HUES64 (cell line): ENCODE measurements around the gene CRISP1. TPM values are rescaled to one million over a fixed set of nuclear protein-coding genes. Genes with fewer than 3 reads are reported as not detected.
"Not testable (repeated sequence)": the region's sequence is repeated elsewhere in the genome, so short reads cannot be mapped to it uniquely, and the experiment has no call there.

ENCODE experiments used
- H3K27ac ChIP-seq: 2 replicates; pipeline ENCODE4 v1.7.0; 2013; ENCODE audit warnings: low read depth, low read length, inconsistent platforms
- H3K27me3 ChIP-seq: 2 replicates; pipeline ENCODE4 v1.6.1; 2013; ENCODE audit warnings: mild to moderate bottlenecking, low read length; ENCODE audit not compliant: insufficient read depth
- H3K36me3 ChIP-seq: 2 replicates; pipeline ENCODE4 v1.6.1; 2013; ENCODE audit warnings: mild to moderate bottlenecking, low read length; ENCODE audit not compliant: insufficient read depth
- H3K4me1 ChIP-seq: 2 replicates; pipeline ENCODE4 v1.6.1; 2013; ENCODE audit warnings: mild to moderate bottlenecking, low read length, moderate library complexity; ENCODE audit not compliant: insufficient read depth
- H3K4me3 ChIP-seq: 2 replicates; pipeline ENCODE4 v1.5.1; 2013; ENCODE audit warnings: mild to moderate bottlenecking, low read length, moderate library complexity
- H3K9ac ChIP-seq: 2 replicates; pipeline ENCODE4 v1.6.1; 2013; ENCODE audit warnings: mild to moderate bottlenecking, low read depth, low read length
- H3K9me3 ChIP-seq: 2 replicates; pipeline ENCODE4 v1.6.1; 2013; ENCODE audit warnings: low read depth, low read length; ENCODE audit not compliant: insufficient read depth
- WGBS: fragments of 150-250, 120-280 bp; methylation state at CpG from one replicate; pipeline ENCODE4 v1.1.7; 2013; ENCODE audit warnings: missing lambda C conversion rate; 5-methylcytosine and 5-hydroxymethylcytosine counted together
- polyA plus RNA-seq, 2 experiments: library from polyadenylated mRNA; stranded (reverse); fragments of 50-300 nt; gene quantifications; one replicate each; pipeline ENCODE4 v1.2.3, GENCODE V29; 2013

CRISP1 gene, protein sequence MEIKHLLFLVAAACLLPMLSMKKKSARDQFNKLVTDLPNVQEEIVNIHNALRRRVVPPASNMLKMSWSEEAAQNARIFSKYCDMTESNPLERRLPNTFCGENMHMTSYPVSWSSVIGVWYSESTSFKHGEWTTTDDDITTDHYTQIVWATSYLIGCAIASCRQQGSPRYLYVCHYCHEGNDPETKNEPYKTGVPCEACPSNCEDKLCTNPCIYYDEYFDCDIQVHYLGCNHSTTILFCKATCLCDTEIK
- polyA plus RNA-seq (2013, experiment 1 of 2) = not detected
- polyA plus RNA-seq (2013, experiment 2 of 2) = not detected

DNA sequence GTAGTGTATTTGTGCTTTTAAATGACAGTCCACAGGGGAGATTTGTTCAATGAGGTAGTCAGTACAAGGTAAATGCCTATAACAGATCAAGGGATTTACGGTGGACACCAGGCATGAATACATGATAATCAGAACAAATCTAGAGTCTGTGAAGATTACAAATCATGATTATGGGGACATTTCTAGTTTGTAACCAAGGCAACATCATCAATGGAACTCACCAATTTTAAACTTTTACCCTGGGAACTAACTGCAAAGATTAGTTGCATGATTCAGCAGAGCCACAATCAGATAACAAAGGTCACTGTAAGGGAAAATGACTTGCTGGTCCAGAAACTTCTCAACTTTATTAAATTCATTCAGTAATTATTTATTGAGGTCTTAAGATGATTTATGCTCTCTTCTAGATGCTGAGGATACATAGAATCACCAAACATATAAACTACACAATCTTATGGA, at the start of gene CRISP1:
TSS of gene CRISP1 (minus strand) at position 51 of the 459 bp plus-strand sequence. CDS start 9,135 bp downstream, outside the sequence.
- H3K9ac ChIP-seq = no peak within 1 kb of the TSS
- H3K4me1 ChIP-seq = no peaks in the 10 kb centered on the region
- H3K27ac ChIP-seq = no peak within 1 kb of the TSS
- H3K4me3 ChIP-seq = no peak within 1 kb of the TSS
- H3K36me3 ChIP-seq = no peaks in the 10 kb centered on the region
- WGBS = 85% methylated on average over 1 of the region's 1 CpG
- no peaks in the 10 kb centered on the region for H3K27me3 ChIP-seq
- H3K9me3 ChIP-seq = no peaks in the 10 kb centered on the region

GRCh38 chr6:49915035-49915434, 48.7 kb upstream of the CRISP1 start:
- H3K9ac ChIP-seq = no peak overlapping the region
- H3K27ac ChIP-seq = no peak overlapping the region
- peaks cover 67% of the 10 kb centered on the region for H3K4me1 ChIP-seq
- no peaks in the 10 kb centered on the region for H3K36me3 ChIP-seq
- WGBS = 35% methylated on average over 2 of the region's 3 CpGs
- no peaks in the 10 kb centered on the region for H3K27me3 ChIP-seq
- no peaks in the 10 kb centered on the region for H3K9me3 ChIP-seq
- no peak overlapping the region for H3K4me3 ChIP-seq

GRCh38 chr6:49913636-49914375, 47.5 kb upstream of the CRISP1 start:
- Histone ChIP-seq H3K9ac (no peak overlapping the region), H3K4me1 (peaks cover 69% of the 10 kb centered on the region), H3K4me3 (no peak overlapping the region), H3K27me3 (no peaks in the 10 kb centered on the region), H3K9me3 (no peaks in the 10 kb centered on the region), H3K36me3 (no peaks in the 10 kb centered on the region), H3K27ac (peak overlapping the region; percentile 21; the same call in 1 of the 2 replicates)
- 52% methylated on average over 6 of the region's 6 CpGs for WGBS

GRCh38 chr6:49912196-49912595, 45.9 kb upstream of the CRISP1 start:
- WGBS = 33% methylated on average over 1 of the region's 1 CpG
- peaks cover 71% of the 10 kb centered on the region for H3K4me1 ChIP-seq
- H3K27ac ChIP-seq = peak overlapping the region; percentile 84; the same call in 1 of the 2 replicates
- H3K9me3 ChIP-seq = no peaks in the 10 kb centered on the region
- peak overlapping the region; percentile 28 for H3K4me3 ChIP-seq
- H3K27me3 ChIP-seq = no peaks in the 10 kb centered on the region
- H3K36me3 ChIP-seq = no peaks in the 10 kb centered on the region
- peak overlapping the region; percentile 33; the same call in 1 of the 2 replicates for H3K9ac ChIP-seq

GRCh38 chr6:49911252-49911651, 44.9 kb upstream of the CRISP1 start:
- Histone ChIP-seq H3K4me3 (no peak overlapping the region), H3K4me1 (peaks cover 71% of the 10 kb centered on the region), H3K36me3 (no peaks in the 10 kb centered on the region), H3K27ac (peak overlapping the region; percentile 84; the same call in 1 of the 2 replicates), H3K9ac (peak overlapping the region; percentile 3; the same call in 1 of the 2 replicates), H3K27me3 (no peaks in the 10 kb centered on the region), H3K9me3 (no peaks in the 10 kb centered on the region)
- 56% methylated on average over 2 of the region's 2 CpGs for WGBS

GRCh38 chr6:49909563-49909962, 43.2 kb upstream of the CRISP1 start:
- Histone ChIP-seq H3K4me1 (peaks cover 62% of the 10 kb centered on the region), H3K9ac (no peak overlapping the region), H3K36me3 (no peaks in the 10 kb centered on the region), H3K27ac (no peak overlapping the region), H3K9me3 (no peaks in the 10 kb centered on the region), H3K27me3 (no peaks in the 10 kb centered on the region), H3K4me3 (no peak overlapping the region)
- WGBS = 88% methylated on average over 2 of the region's 2 CpGs

DNA sequence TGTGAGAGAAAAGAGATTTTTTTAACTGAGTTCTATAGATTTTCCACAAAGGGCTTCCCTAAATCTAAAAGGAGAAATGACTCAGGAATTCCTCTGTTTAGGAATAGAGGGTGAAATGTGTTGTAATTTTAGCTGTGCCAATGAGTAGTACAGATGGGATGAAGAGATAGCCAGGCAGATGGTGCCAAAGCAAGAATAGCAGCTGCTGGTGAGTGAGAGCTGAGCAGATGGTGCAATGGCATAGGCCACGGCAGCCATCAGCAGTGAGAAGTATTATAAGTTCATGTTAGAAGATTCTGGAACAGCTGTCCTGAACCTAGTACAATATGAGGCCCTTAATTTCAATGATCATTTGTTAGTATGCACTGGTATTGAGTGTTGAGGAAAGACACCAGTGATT, 40.2 kb upstream of the CRISP1 start:
- H3K4me1 ChIP-seq = peaks cover 41% of the 10 kb centered on the region
- no peak overlapping the region for H3K9ac ChIP-seq
- H3K4me3 ChIP-seq = no peak overlapping the region
- no peaks in the 10 kb centered on the region for H3K27me3 ChIP-seq
- H3K9me3 ChIP-seq = no peaks in the 10 kb centered on the region
- 86% methylated on average over 1 of the region's 1 CpG for WGBS
- H3K27ac ChIP-seq = no peak overlapping the region
- no peaks in the 10 kb centered on the region for H3K36me3 ChIP-seq

DNA sequence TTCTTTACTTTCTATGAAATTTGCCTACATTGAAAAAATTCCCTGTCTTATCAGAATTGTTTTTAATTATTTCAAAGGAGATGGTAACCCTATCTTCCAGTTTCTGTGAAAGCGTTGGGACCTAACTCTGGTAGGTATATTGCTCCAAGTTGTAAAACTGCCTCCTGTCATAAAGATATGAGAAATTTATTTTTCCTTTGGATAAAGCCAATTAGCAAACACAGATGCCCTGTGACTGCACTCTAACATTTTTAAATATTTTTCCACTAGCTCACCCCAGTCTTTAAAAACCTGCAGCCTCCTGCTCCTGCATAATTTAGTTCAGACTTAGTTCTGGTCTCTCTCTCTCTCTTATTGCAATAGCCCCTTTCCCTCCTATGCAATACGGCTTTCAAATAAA, 39.0 kb upstream of the CRISP1 start:
- H3K9me3 ChIP-seq = no peaks in the 10 kb centered on the region
- no peak overlapping the region for H3K27ac ChIP-seq
- H3K4me3 ChIP-seq = no peak overlapping the region
- H3K9ac ChIP-seq = no peak overlapping the region
- WGBS = 100% methylated on average over 1 of the region's 2 CpGs
- peaks cover 28% of the 10 kb centered on the region for H3K4me1 ChIP-seq
- H3K36me3 ChIP-seq = no peaks in the 10 kb centered on the region
- H3K27me3 ChIP-seq = no peaks in the 10 kb centered on the region

DNA sequence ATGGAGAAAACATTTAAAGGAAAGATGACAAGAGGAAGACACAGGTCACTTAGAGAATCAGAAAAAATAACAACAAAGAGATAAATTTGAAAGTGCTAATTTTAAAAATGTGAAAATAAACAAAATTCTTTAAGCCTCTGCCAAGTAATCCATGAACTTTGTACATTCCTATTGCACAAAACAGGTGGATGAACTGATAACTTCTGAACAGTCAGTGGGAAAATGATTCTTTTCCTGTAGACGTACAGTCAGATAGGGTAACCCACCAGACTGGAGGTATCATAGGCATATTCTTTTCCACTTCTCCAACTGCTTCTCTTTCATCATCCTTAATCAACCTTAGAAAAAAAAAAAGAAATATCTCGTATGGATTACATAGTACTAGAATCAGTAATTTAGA, 36.5 kb upstream of the CRISP1 start:
- Histone ChIP-seq H3K9ac (no peak overlapping the region), H3K36me3 (no peaks in the 10 kb centered on the region), H3K4me3 (no peak overlapping the region), H3K4me1 (peaks cover 14% of the 10 kb centered on the region; the same call in 1 of the 2 replicates), H3K27me3 (no peaks in the 10 kb centered on the region), H3K9me3 (no peaks in the 10 kb centered on the region), H3K27ac (no peak overlapping the region)
- WGBS = 100% methylated on average over 1 of the region's 2 CpGs

- H3K4me3 ChIP-seq = no peak overlapping the region
- H3K27me3 ChIP-seq = peaks cover 3% of the 10 kb centered on the region
- no peaks in the 10 kb centered on the region for H3K36me3 ChIP-seq
- 0 out of 2 replicates have a peak, but pooled peaks cover 7% of the 10 kb centered on the region for H3K4me1 ChIP-seq
- no peak overlapping the region for H3K9ac ChIP-seq
- peaks cover 6% of the 10 kb centered on the region; the same call in 1 of the 2 replicates for H3K9me3 ChIP-seq
- H3K27ac ChIP-seq = no peak overlapping the region
Observed at GRCh38 chr6:49898904-49899566, 32.7 kb upstream of the CRISP1 start.

DNA sequence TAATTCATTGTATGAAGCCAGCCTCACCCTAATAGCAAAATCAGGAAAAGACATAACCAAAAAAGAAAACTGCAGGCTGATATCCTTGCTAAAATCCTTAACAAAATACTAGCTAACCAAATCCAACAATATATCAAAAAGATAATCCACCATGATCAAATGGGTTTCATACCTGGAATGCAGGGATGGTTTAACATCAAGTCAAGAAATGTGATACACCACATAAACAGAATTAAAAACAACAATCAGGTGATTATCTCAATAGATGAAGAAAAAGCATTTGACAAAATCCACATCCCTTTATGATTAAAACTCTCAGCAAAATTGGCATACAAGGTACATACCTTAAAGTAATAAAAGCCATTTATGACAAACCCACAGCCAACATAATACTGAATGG, 29.2 kb upstream of the CRISP1 start:
- not testable (repeated sequence) for H3K36me3 ChIP-seq, H3K27ac ChIP-seq, H3K4me3 ChIP-seq, H3K9me3 ChIP-seq, H3K9ac ChIP-seq
- Histone ChIP-seq H3K4me1 (peaks cover 18% of the 10 kb centered on the region), H3K27me3 (peaks cover 37% of the 10 kb centered on the region)
